HG02970 (cell line): ENCODE results near the gene NYAP1.
"Not testable (repeated sequence)": the region's sequence is repeated elsewhere in the genome, so short reads cannot be mapped to it uniquely, and the experiment has no call there.

Experiments
- ATAC-seq: cut with Tn5 transposase; IDR thresholded peaks from one replicate; pipeline ENCODE4 v1.9.1; 2021; ENCODE audit warnings: mild to moderate bottlenecking, moderate library complexity, moderate number of reproducible peaks; ENCODE audit not compliant: unreplicated experiment, low FRiP score

The NYAP1 gene

GRCh38 chr7:100506356-100506923 lies 22.7 kb downstream of the NYAP1 start:
- no peak for ATAC-seq

DNA sequence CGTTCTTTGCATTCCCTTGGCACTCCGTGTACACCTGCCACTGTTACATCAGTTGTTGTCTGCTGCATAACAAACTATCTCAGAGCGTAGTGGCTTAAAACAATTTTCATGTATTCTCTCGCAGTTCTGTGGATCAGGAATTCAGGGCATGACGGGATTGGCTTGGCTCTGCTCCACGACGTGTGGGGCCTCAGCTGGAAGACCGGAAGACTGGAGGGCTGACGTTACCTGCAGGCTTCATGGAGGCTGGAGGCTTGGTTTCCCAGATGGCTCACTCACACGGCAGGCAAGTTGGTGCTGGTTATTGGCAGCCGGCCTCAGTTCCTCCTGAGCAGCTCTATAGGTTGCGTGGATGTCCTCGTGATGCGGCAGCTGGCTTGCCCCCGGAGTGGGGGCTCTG lies 25.5 kb downstream of the NYAP1 start:
- ATAC-seq, result no peak

DNA sequence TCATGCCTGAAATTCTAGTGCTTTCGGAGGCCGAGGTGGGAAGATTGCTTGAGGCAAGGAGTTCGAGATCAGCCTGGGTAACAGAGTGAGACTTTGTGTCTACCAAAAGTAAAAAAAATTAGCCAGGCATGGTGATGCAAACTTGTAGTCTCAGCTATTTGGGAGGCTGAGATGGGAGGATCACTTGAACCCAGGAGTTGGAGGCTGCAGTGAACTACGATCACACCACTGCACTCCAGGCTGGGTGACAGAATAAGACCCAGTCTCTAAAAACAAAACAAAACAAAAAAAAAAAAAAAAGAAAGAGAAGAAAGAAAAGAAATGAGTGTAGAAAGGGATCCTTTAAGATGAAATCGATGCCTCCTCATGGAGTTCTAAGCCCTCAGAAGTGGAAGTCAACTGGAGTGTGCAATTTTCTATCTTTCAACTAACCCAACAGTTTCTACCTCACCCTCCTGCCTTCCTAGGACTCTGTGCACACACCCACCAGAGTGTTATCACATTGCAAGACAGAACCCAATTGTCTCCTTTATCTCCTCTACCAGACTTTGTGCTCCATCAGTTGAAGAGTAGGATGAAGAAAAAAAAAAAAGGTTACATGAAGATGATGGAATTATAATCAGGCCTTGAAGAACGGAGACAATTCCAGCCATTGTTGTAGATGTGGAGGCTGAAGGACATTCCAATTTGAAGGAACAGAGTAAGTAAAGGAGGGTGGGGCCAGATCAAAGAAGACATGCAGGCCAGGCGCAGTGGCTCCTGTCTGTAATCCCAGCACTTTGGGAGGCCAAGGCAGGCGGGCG lies 26.9 kb downstream of the NYAP1 start:
- ATAC-seq, result no peak

DNA sequence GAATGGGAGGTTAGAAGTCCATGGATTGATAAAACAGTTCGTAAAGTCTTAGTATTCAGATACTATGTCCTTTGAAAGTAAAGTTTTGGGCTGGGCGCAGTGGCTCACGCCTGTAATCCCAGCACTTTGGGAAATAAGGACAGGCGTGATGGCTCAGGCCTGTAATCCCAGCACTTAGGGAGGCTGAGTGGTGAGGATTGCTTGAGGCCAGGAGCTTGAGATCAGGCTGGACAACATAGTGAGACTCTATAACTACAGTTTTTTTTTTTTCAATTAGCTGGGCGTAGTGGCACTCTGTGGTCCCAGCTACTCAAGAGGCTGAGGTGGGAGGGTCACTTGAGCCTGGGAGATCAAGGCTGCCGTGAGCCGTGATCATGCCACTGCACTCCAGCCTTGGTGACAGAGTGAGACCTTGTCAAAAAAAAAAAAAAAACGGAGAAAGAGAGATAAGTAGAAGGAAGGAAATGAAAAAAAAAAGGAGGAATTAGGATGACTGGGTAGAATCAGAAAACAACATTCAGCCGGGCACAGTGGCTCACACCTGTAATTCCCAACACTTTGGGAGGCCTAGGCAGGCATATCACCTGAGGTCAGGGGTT lies 29.6 kb downstream of the NYAP1 start:
- no peak for ATAC-seq

- ATAC-seq, result no peak
Observed at GRCh38 chr7:100515072-100515532, 31.4 kb downstream of the NYAP1 start.

DNA sequence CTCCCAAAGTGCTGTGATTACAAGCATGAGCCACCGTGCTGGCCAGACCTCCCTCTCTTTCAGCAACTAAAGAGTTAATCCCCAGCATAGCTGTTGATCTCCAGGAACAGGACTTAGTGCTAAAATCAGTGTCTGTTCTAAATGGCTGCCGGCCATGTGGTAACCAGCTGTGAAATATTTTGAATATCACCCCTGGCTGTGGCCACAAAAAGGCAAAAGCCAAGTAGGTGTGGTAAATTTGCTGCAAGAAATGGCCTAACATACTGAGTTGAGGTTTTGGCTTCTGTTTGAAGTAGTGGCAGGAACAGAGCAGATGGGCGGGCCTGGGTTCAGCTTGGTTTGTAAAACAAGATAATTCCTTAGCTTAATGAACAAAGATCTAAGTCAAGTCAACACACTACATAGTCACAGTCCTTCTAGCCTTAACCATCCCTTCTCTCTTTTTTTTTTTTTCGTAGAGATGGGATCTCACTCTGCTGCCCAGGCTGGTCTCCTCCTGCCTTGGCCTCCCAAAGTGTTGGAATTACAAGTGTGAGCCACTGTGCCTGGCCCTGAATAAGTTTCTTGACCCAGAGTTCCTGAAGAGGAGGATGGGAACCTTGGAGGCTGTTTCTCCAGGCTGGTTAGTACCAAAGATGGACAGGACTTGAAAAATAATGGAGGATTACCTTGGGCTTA lies 32.5 kb downstream of the NYAP1 start:
- ATAC-seq, result no peak

DNA sequence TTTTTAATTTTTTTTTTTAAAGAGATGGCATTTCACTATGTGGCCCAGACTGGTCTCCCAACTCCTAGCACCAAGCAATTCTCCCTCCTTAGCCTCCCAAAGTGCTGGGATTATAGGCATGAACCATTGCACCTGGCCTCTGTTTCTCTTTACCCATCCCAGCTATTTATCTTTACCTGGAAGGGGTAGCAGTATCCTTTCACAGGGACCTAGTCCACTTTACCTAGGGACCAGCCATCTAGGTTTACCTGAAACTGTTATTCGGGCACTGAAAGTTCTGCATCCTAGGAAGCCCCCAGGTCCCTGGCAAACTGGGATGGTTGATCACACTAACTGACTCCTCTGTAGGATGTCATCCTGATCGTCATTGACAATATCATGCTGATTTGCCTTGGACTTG lies 33.6 kb downstream of the NYAP1 start:
- no peak for ATAC-seq

DNA sequence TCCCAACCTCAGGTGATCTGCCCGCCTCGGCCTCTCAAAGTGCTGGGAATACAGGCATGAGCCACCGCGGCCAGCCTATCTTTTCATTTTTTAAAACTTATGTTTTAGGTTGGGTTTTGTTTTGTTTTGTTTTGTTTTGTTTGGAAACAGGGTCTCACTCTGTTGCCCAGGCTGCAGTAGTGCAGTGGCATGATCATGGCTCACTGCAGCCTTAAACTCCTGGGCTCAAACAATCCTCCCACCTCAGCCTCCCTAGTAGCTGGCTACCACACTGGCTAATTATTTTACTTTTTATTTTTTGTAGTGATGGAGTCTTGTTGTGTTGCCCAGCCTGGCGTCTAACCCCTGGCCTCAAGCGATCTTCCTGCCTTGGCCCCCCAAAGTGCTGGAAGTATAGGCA lies 35.9 kb downstream of the NYAP1 start:
- no peak for ATAC-seq

GRCh38 chr7:100520138-100520537 lies 36.4 kb downstream of the NYAP1 start:
- no peak for ATAC-seq

DNA sequence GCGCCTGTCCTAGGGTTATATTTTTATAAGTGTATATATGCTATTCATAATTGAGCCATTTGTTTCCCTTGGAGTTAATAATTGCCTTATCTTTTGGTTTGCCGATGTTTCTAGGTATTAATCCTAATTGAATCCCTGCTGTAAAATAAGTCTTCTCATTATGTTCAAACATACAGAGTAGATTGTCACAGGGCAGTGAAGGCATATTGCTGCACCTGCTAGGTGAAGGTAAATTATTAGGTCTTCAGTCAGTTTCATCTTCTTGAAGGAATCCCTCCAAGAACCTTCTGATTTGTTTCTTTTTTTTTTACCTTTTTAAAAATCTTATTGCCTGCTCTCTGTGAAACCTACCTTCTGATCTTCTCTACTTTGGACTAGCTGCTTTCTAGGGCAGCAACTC lies 37.3 kb downstream of the NYAP1 start:
- ATAC-seq, result no peak

DNA sequence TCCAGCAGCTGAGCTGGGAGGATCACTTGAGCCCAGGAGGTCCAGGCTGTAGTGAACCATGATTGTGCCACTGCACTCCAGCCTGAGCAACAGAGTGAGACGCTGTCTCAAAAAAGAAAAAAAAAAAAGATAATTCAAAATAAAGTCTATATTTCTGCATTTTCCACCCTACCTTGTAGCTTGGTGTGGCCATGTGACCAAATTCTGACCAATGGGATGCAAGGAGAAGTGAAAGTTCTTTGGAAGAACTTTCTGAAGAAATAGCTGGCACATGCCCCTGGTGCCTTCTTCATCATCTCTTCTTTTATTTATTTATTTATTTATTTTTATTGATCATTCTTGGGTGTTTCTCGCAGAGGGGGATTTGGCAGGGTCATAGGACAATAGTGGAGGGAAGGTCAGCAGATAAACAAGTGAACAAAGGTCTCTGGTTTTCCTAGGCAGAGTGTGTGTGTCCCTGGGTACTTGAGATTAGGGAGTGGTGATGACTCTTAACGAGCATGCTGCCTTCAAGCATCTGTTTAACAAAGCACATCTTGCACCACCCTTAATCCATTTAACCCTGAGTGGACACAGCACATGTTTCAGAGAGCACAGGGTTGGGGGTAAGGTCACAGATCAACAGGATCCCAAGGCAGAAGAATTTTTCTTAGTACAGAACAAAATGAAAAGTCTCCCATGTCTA lies 38.3 kb downstream of the NYAP1 start:
- not testable (repeated sequence) for ATAC-seq

DNA sequence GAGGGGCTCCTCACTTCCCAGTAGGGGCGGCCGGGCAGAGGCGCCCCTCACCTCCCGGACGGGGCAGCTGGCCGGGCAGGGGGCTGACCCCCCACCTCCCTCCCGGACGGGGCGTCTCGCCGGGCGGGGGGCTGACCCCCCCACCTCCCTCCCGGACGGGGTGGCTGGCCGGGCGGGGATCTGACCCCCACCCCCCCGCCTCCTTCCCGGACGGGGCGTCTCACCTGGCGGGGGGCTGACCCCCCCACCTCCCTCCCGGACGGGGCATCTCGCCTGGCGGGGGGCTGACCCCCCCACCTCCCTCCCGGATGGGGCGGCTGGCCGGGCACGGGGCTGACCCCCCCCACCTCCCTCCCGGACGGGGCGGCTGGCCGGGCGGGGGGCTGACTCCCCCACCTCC lies 39.5 kb downstream of the NYAP1 start:
- ATAC-seq, result not testable (repeated sequence)

- ATAC-seq, result not testable (repeated sequence)
Observed at GRCh38 chr7:100528108-100528866, 44.6 kb downstream of the NYAP1 start.

GRCh38 chr7:100532165-100533022 lies 48.7 kb downstream of the NYAP1 start:
- no peak for ATAC-seq

DNA sequence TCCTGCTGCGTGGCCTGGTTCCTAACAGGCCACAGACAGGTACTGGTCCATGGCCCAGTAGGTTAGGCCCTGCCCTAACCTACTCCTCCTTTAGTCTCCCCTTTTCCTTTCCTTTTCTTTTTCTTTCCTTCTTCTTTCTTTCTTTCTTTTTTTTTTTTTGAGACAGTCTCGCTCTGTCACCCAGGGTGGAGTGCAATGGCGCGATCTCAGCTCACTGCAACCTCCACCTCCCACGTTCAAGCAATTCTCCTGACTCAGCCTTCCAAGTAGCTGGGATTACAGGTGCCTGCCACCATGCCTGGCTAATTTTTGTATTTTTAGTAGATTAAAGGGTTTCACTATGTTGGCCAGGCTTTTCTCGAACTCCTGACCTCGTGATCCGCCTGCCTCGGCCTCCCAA lies 52.3 kb downstream of the NYAP1 start:
- ATAC-seq, result not testable (repeated sequence)

GRCh38 chr7:100536695-100537094 lies 53.0 kb downstream of the NYAP1 start:
- ATAC-seq, result not testable (repeated sequence)

- no peak for ATAC-seq
Observed at GRCh38 chr7:100538348-100538653, 54.6 kb downstream of the NYAP1 start.

DNA sequence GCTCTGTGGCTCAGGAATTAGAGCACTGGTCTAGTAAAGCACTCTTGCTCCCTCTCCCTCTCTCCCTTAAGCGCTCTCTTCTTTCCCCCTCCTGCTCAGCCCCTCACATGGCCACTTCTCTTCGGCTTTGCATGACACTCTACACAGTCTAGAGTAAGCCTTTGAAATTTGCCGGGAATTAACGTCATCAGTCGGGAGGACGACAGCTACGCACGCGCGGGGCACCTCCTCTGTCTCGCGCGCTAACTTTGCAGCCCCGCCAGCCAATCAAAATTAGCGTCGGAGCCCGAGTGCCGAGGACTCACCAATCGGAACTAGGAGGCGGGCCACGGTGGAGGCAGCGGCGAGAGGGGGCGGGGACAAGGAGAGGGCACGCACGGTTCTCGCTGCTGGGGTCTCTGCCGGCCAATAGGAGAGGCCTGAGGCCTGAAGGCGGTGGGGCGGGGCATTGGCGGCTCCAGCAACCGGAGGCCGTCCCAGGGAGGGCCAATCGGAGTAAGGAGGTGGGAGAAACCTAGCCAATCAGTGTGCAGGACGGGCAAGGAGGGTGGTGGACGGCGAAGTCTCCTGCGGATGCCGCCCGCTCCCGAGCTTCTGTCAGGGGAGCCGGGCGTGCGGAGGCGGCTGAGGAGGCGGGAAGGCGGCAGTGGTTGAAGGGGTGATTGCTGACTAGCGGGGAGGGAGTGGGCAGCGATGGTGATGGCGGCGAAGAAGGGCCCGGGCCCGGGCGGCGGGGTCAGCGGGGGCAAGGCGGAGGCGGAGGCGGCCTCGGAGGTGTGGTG lies 55.1 kb downstream of the NYAP1 start, which contains the start of gene AGFG2:
Gene AGFG2, plus strand, starts transcription at position 550 of the 782 bp plus-strand sequence. Its CDS starts 144 bp downstream, at position 694.
- peak; percentile 93 for ATAC-seq
